GM21526 (cell line): ENCODE data around the gene NEURL2.

Source experiments
- ATAC-seq: cut with Tn5 transposase; IDR thresholded peaks from one replicate; pipeline ENCODE4 v1.9.1; 2021; ENCODE audit warnings: moderate library complexity; ENCODE audit not compliant: unreplicated experiment, low FRiP score

Gene NEURL2

GRCh38 chr20:45848969-45849582 lies 41.9 kb downstream of the NEURL2 start:
- no peak for ATAC-seq

GRCh38 chr20:45848421-45848820 lies 42.6 kb downstream of the NEURL2 start:
- no peak for ATAC-seq

- no peak for ATAC-seq
These were observed 45.6 kb downstream of the NEURL2 start for GRCh38 chr20:45845452-45845851.

- ATAC-seq = no peak
These were observed 47.5 kb downstream of the NEURL2 start for GRCh38 chr20:45843506-45843905.

- ATAC-seq = peak; percentile 62
These were observed 48.7 kb downstream of the NEURL2 start for GRCh38 chr20:45842169-45842812.

- no peak for ATAC-seq
These were observed 49.4 kb downstream of the NEURL2 start for GRCh38 chr20:45841407-45842129.

GRCh38 chr20:45840700-45841198 lies 50.3 kb downstream of the NEURL2 start:
- ATAC-seq = no peak
